ENCODE results near the gene NUP62. TPM values are rescaled to one million over a fixed set of nuclear protein-coding genes. Genes with fewer than 3 reads are reported as not detected.
"Not testable (repeated sequence)": the region's sequence is repeated elsewhere in the genome, so short reads cannot be mapped to it uniquely, and the experiment has no call there.

NUP62 gene
- total and polyA plus RNA-seq, 12 donors = 13.2 to 48.1 (median 32.7) TPM

- peaks cover 0 to 36% (median 17%) of the 10 kb centered on the region in 9 donors for H3K4me1 ChIP-seq
- WGBS, 2 donors = 82 to 85% methylated on average over 13 of the region's 13 CpGs
- ATAC-seq (no peak), DNase-seq (no peak)
- H3K4me3 ChIP-seq = no peak overlapping the region
- peaks cover 0 to 14% (median 4%) of the 10 kb centered on the region in 7 donors for H3K27me3 ChIP-seq
- H3K9me3 ChIP-seq = no peaks in the 10 kb centered on the region
- H3K27ac ChIP-seq = no peak overlapping the region
- intact Hi-C loops (cut with DNase I) = no loop called here
- no peaks in the 10 kb centered on the region for H3K36me3 ChIP-seq
- TF ChIP-seq, protein P1, sequence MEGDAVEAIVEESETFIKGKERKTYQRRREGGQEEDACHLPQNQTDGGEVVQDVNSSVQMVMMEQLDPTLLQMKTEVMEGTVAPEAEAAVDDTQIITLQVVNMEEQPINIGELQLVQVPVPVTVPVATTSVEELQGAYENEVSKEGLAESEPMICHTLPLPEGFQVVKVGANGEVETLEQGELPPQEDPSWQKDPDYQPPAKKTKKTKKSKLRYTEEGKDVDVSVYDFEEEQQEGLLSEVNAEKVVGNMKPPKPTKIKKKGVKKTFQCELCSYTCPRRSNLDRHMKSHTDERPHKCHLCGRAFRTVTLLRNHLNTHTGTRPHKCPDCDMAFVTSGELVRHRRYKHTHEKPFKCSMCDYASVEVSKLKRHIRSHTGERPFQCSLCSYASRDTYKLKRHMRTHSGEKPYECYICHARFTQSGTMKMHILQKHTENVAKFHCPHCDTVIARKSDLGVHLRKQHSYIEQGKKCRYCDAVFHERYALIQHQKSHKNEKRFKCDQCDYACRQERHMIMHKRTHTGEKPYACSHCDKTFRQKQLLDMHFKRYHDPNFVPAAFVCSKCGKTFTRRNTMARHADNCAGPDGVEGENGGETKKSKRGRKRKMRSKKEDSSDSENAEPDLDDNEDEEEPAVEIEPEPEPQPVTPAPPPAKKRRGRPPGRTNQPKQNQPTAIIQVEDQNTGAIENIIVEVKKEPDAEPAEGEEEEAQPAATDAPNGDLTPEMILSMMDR (IDR thresholded peaks at IDR 0.05) = no peak
These were observed 21.7 kb upstream of the NUP62 start for GRCh38 chr19:49950956-49951526.

- intact Hi-C loops (cut with DNase I) = no loop called here
- H3K36me3 ChIP-seq = no peaks in the 10 kb centered on the region
- TF ChIP-seq, protein P1 (IDR thresholded peaks at IDR 0.05) = no peak
- DNase-seq = no peak
- ATAC-seq = no peak
- H3K27ac ChIP-seq = no peak overlapping the region
- H3K4me1 ChIP-seq = peaks cover 0 to 33% (median 17%) of the 10 kb centered on the region in 9 donors
- no peaks in the 10 kb centered on the region for H3K9me3 ChIP-seq
- H3K4me3 ChIP-seq = no peak overlapping the region
- WGBS, 2 donors = 90 to 92% methylated on average over 5 of the region's 5 CpGs
- H3K27me3 ChIP-seq = peaks cover 0 to 14% (median 4%) of the 10 kb centered on the region in 7 donors
These were observed 21.3 kb upstream of the NUP62 start for GRCh38 chr19:49950590-49950948.

GRCh38 chr19:49949742-49950589 lies 20.7 kb upstream of the NUP62 start:
- Histone ChIP-seq H3K4me3 (no peak overlapping the region), H3K9me3 (no peaks in the 10 kb centered on the region), H3K4me1 (peaks cover 0 to 29% (median 14%) of the 10 kb centered on the region in 9 donors), H3K27me3 (peaks cover 0 to 14% (median 4%) of the 10 kb centered on the region in 7 donors), H3K36me3 (no peaks in the 10 kb centered on the region), H3K27ac (no peak overlapping the region)
- TF ChIP-seq, protein P1 (IDR thresholded peaks at IDR 0.05) = no peak
- intact Hi-C loops (cut with DNase I) = no loop called here
- no peak for DNase-seq
- no peak for ATAC-seq
- WGBS, 2 donors = 72 to 74% methylated on average over 11 of the region's 11 CpGs

DNA sequence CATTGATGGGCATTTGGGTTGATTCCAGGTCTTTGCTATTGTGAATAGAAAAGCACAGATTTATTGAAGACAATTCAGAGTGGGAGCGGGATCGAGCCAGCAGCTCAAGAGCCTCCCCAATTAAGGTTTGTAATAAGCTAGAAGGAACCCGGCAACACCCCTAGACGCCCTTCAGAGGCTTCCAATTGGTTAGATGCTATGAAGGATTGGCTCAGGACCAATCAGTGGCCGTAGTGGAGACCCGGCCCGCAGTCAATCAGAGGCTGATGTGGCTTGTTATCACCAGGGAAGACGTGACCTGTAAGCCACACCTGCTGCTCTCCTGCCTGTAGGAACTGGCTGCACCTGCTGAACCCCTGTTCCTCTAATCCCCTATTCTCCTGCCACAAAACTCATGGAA lies 17.1 kb upstream of the NUP62 start:
- H3K4me3 ChIP-seq = no peak overlapping the region
- DNase-seq (no peak), ATAC-seq (no peak)
- no peaks in the 10 kb centered on the region for H3K9me3 ChIP-seq
- 84 to 85% methylated on average over 8 of the region's 8 CpGs for whole genome bisulfite sequencing, 2 donors
- H3K4me1 ChIP-seq = peaks cover 0 to 8% (median 0%) of the 10 kb centered on the region in 9 donors
- TF ChIP-seq, protein P1 (IDR thresholded peaks at IDR 0.05) = no peak
- no peak overlapping the region for H3K27ac ChIP-seq
- peaks cover 0 to 13% (median 4%) of the 10 kb centered on the region in 7 donors for H3K27me3 ChIP-seq
- intact Hi-C loops (cut with DNase I) = no loop called here
- H3K36me3 ChIP-seq = no peaks in the 10 kb centered on the region

GRCh38 chr19:49944567-49944966 lies 15.3 kb upstream of the NUP62 start:
- H3K27ac ChIP-seq; H3K36me3 ChIP-seq; H3K9me3 ChIP-seq; ATAC-seq; H3K4me1 ChIP-seq; intact Hi-C loops (cut with DNase I); H3K4me3 ChIP-seq; DNase-seq: not testable (repeated sequence)
- H3K27me3 ChIP-seq = peaks cover 0 to 10% (median 4%) of the 10 kb centered on the region in 7 donors
- WGBS, 2 donors = 86 to 92% methylated on average over 5 of the region's 5 CpGs

Measured in heart right ventricle (tissue), 16 donors.